Measurements from ENCODE around the gene KCNK16.

DNA sequence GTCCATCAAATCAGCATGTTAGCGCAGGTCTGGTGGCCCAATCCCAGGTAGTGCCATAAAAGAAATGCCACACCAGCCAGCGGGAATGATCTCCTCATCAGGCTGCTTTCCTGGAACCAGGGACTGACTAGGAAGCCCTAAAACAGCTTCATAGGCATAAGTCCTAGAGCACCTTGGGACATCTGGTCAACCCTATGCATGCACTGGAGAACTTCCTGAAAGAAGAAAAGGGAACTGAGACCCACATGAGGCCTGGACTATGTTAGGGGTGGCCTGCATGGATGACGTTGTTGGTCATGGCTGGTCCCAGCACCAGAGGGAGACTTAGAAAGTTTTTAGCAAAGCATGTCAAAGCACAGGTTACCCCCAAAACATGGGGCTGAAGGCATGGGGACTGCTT is 7.6 kb upstream of the KCNK16 start:
- TF ChIP-seq, protein P1, sequence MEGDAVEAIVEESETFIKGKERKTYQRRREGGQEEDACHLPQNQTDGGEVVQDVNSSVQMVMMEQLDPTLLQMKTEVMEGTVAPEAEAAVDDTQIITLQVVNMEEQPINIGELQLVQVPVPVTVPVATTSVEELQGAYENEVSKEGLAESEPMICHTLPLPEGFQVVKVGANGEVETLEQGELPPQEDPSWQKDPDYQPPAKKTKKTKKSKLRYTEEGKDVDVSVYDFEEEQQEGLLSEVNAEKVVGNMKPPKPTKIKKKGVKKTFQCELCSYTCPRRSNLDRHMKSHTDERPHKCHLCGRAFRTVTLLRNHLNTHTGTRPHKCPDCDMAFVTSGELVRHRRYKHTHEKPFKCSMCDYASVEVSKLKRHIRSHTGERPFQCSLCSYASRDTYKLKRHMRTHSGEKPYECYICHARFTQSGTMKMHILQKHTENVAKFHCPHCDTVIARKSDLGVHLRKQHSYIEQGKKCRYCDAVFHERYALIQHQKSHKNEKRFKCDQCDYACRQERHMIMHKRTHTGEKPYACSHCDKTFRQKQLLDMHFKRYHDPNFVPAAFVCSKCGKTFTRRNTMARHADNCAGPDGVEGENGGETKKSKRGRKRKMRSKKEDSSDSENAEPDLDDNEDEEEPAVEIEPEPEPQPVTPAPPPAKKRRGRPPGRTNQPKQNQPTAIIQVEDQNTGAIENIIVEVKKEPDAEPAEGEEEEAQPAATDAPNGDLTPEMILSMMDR (IDR thresholded peaks at IDR 0.05) = no peak
- TF ChIP-seq POLR2AphosphoS5 (IDR thresholded peaks at IDR 0.05) = no peak
